Tibial nerve (tissue), 4 donors: ENCODE measurements around the gene GOLGA8A.
"Not testable (repeated sequence)": the region's sequence is repeated elsewhere in the genome, so short reads cannot be mapped to it uniquely, and the experiment has no call there.

Source experiments
- EP300 ChIP-seq, 2 donors: sonication (generic); formaldehyde crosslinking; IDR thresholded peaks; one replicate each; pipeline ENCODE4 v1.6.1; 2017; ENCODE audit warnings: antibody characterized with exemption in 2 of 2, mild to moderate bottlenecking in 1 of 2
- POLR2A ChIP-seq, 2 donors: fragments of 450-650 bp; IDR thresholded peaks; one replicate each; pipeline ENCODE4 v1.6.1; 2017; ENCODE audit warnings: antibody characterized with exemption in 2 of 2, mild to moderate bottlenecking in 2 of 2, moderate library complexity in 2 of 2
- TF ChIP-seq, protein P1 (sequence below), 5 experiments: fragments of 200-600 bp in 3 of 5; fragments of 450-650 bp in 2 of 5; sonication (generic) in 3 of 5; IDR thresholded peaks; one replicate each; pipeline ENCODE4 v1.5.1; 2016 to 2019; ENCODE audit warnings: antibody characterized with exemption in 5 of 5, mild to moderate bottlenecking in 3 of 5, moderate library complexity in 2 of 5

- TF ChIP-seq POLR2A, EP300 (IDR thresholded peaks at IDR 0.05): not testable (repeated sequence)
- TF ChIP-seq, protein P1, sequence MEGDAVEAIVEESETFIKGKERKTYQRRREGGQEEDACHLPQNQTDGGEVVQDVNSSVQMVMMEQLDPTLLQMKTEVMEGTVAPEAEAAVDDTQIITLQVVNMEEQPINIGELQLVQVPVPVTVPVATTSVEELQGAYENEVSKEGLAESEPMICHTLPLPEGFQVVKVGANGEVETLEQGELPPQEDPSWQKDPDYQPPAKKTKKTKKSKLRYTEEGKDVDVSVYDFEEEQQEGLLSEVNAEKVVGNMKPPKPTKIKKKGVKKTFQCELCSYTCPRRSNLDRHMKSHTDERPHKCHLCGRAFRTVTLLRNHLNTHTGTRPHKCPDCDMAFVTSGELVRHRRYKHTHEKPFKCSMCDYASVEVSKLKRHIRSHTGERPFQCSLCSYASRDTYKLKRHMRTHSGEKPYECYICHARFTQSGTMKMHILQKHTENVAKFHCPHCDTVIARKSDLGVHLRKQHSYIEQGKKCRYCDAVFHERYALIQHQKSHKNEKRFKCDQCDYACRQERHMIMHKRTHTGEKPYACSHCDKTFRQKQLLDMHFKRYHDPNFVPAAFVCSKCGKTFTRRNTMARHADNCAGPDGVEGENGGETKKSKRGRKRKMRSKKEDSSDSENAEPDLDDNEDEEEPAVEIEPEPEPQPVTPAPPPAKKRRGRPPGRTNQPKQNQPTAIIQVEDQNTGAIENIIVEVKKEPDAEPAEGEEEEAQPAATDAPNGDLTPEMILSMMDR (IDR thresholded peaks at IDR 0.05), result not testable (repeated sequence)
These were observed 48.0 kb downstream of the GOLGA8A start for GRCh38 chr15:34389594-34390086.
